ENCODE measurements around the gene LRRC18.

GRCh38 chr10:48934672-48935501 lies 4.8 kb downstream of the LRRC18 start:
- TF ChIP-seq CTCF (IDR thresholded peaks at IDR 0.05) (no peak), EP300 (IDR thresholded peaks at IDR 0.05) (no peak)
